Heart left ventricle (tissue), 16 donors: ENCODE measurements around the gene BET1L. TPM values are rescaled to one million over a fixed set of nuclear protein-coding genes. Genes with fewer than 3 reads are reported as not detected.

ENCODE experiments used
- ATAC-seq, 4 donors: fragments of 200-7000 bp; cut with Tn5 transposase; one replicate each; pipeline ENCODE4 v1.9.1; 2020 to 2022; ENCODE audit warnings: moderate library complexity in 4 of 4, mild to moderate bottlenecking in 3 of 4, moderate number of reproducible peaks in 1 of 4
- DNase-seq, 5 donors: peaks; one replicate each; pipeline ENCODE4 v3.0.0-alpha.2; 2020
- H3K27ac ChIP-seq, 12 donors: fragments of 200-600 bp; sonication (generic) in 4 of 12; one replicate each; pipeline versions ENCODE4 v1.5.0 to v1.8.0; 2016 to 2022; ENCODE audit warnings: mild to moderate bottlenecking in 2 of 12
- H3K27me3 ChIP-seq, 9 donors: fragments of 200-600 bp; sonication (generic) in 2 of 9; one replicate each; pipeline versions ENCODE4 v1.5.1 to v1.8.0; 2016 to 2022; ENCODE audit warnings: mild to moderate bottlenecking in 3 of 9
- H3K36me3 ChIP-seq, 9 donors: fragments of 200-600 bp; sonication (generic) in 2 of 9; one replicate each; pipeline versions ENCODE4 v1.5.0 to v1.8.0; 2018 to 2022; ENCODE audit warnings: mild to moderate bottlenecking in 2 of 9
- H3K4me1 ChIP-seq, 12 donors: fragments of 200-600 bp; sonication (generic) in 4 of 12; one replicate each; pipeline versions ENCODE4 v1.5.0 to v1.8.0; 2016 to 2022; ENCODE audit warnings: mild to moderate bottlenecking in 3 of 12
- H3K4me3 ChIP-seq, 12 donors: fragments of 200-600 bp; sonication (generic) in 4 of 12; one replicate each; pipeline versions ENCODE4 v1.5.0 to v1.8.0; 2017 to 2022; ENCODE audit warnings: mild to moderate bottlenecking in 9 of 12, moderate library complexity in 4 of 12
- H3K9me3 ChIP-seq, 12 donors: fragments of 200-600 bp; sonication (generic) in 4 of 12; one replicate each; pipeline versions ENCODE4 v1.5.0 to v1.8.0; 2016 to 2022; ENCODE audit warnings: mild to moderate bottlenecking in 1 of 12
- POLR2A ChIP-seq, 2 donors: fragments of 450-650 bp; IDR thresholded peaks; one replicate each; pipeline ENCODE4 v1.6.1; 2017; ENCODE audit warnings: antibody characterized with exemption in 2 of 2, mild to moderate bottlenecking in 2 of 2, moderate library complexity in 2 of 2
- WGBS, 4 donors: extraction: QIAGEN DNeasy Blood & Tissue Kit in 2 of 4; methylation state at CpG; one replicate each; pipeline versions ENCODE4 v1.1.5 to v1.1.7; 2013 to 2018; 5-methylcytosine and 5-hydroxymethylcytosine counted together
- intact Hi-C, 10 donors: fragments of 100-400 bp; cut with DNase I; formaldehyde crosslinking; loops; one replicate each; pipeline versions ENCODE4 v1.11.1 to v1.14.2; 2022
- polyA plus RNA-seq, 2 donors: library from polyadenylated mRNA; stranded (reverse); fragments of 200-250 nt; gene quantifications; one replicate each; pipeline ENCODE4 v1.2.3, GENCODE V29; 2013
- total RNA-seq, 9 donors: library from RNA; depleted of rRNA in 2 of 9; stranded (reverse); fragments of >200 nt in 2 of 9; fragmentation: NEBNext Ultra II Directional in 3 of 9; extraction: Animal tissue kit (Norgen Biotek cat#: 25700) in 3 of 9; gene quantifications; one replicate each; pipeline versions ENCODE4 v1.1.0 to v1.2.4, GENCODE V29; 2016 to 2023
- TF ChIP-seq, protein P1 (sequence below), 12 donors: fragments of 200-600 bp; sonication (generic) in 4 of 12; IDR thresholded peaks; one replicate each; pipeline versions ENCODE4 v1.5.0 to v1.8.0; 2018 to 2022; ENCODE audit warnings: antibody characterized with exemption in 12 of 12, mild to moderate bottlenecking in 5 of 12
- donor health status: ischemic (EF 13 %, LVEDD 7.1; RV severe dilation, severe dysfunction).
- donor health status: healthy with polysubstance abuse.
- donor health status: DM: no; HTN: yes; CAD: no.
- donor health status: DM: no; HTN: no; CAD: no.
- donor health status: ischemic (EF 25% LVEDD 6.9; RV normal size, moderate dysfunction).
- donor health status: ischemic (EF 25% LVEDD 5.7; RV mildly dilated, moderate dysfunction).
- donor health status: healthy.
- donor health status: DM: yes; HTN: yes; CAD: no.
- donor health status: ischemic (EF 35%, LVEDD 5.7; RV mildly dilated, moderate dysfunction).
- donor health status: nonischemic (EF 11% LVEDD 7.7; RV severe dilation, severe dysfunction).
- donor health status: DM: yes; HTN: yes; CAD: no.
- donor health status: PGD.
- donor health status: ischemic (EF 29% LVEDD 5.4; RV normal size, mild dysfunction).
- donor health status: nonischemic (EF 23%, LVEDD 6.1; RV moderate dilation, normal function).

BET1L gene
- total and polyA plus RNA-seq, 11 donors, result 12.9 to 32.2 (median 20.9) TPM

DNA sequence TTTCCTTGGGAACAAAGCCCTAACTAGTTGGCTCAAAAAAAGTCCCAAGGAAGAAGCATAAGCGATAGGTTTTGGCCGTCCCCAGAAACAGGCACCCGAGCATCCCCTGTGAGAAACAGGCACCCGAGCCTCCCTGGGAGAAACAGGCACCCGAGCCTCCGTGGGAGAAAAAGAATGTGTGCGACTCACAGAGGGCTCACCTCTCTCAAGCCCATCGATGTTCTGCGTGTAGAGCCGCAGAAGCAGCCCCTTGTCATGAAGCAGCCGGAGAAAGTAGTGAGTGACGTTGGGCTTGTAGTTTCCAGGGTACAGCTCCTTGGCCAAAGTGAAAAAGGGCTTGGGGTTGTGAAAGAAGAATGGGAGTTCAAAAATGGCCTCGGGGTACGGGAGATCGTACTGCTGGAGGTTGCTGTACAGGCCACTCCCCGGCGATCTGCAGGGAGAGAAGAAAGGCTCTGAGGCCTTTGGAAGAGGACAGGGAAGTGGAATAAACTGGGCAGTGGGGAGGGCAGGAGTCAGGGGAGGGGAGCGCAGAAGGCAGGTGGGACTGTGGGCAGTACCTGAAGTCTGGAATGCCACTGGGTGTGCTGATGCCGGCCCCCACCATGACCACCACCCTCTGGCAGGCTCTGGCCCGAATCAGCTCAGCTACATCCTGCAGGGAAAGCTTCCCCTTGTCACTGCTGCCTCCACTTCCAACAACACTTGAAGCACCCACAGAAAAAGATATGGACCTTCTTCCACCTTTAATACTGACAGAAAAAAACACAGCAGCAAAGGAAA is 25.8 kb upstream of the BET1L start:
- H3K9me3 ChIP-seq, result no peaks in the 10 kb centered on the region
- intact Hi-C loops, result no loop called here
- H3K4me3 ChIP-seq, result no peak overlapping the region
- no peaks in the 10 kb centered on the region for H3K27me3 ChIP-seq
- TF ChIP-seq POLR2A (IDR thresholded peaks at IDR 0.05), result no peak
- WGBS, 4 donors, result 90 to 93% (median 91%) methylated on average over 20 of the region's 20 CpGs
- DNase-seq (no peak), ATAC-seq (no peak)
- peaks cover 0 to 28% (median 4%) of the 10 kb centered on the region in 9 donors for H3K36me3 ChIP-seq
- peaks cover 5 to 21% (median 16%) of the 10 kb centered on the region in 12 donors for H3K4me1 ChIP-seq
- no peak overlapping the region for H3K27ac ChIP-seq

- Histone ChIP-seq H3K4me1 (peaks cover 0 to 9% (median 6%) of the 10 kb centered on the region in 12 donors), H3K9me3 (no peaks in the 10 kb centered on the region), H3K4me3 (no peak overlapping the region), H3K27ac (no peak overlapping the region), H3K36me3 (peaks cover 0 to 28% (median 4%) of the 10 kb centered on the region in 9 donors), H3K27me3 (no peaks in the 10 kb centered on the region)
- ATAC-seq, result no peak
- no peak for TF ChIP-seq POLR2A (IDR thresholded peaks at IDR 0.05)
- TF ChIP-seq, protein P1, sequence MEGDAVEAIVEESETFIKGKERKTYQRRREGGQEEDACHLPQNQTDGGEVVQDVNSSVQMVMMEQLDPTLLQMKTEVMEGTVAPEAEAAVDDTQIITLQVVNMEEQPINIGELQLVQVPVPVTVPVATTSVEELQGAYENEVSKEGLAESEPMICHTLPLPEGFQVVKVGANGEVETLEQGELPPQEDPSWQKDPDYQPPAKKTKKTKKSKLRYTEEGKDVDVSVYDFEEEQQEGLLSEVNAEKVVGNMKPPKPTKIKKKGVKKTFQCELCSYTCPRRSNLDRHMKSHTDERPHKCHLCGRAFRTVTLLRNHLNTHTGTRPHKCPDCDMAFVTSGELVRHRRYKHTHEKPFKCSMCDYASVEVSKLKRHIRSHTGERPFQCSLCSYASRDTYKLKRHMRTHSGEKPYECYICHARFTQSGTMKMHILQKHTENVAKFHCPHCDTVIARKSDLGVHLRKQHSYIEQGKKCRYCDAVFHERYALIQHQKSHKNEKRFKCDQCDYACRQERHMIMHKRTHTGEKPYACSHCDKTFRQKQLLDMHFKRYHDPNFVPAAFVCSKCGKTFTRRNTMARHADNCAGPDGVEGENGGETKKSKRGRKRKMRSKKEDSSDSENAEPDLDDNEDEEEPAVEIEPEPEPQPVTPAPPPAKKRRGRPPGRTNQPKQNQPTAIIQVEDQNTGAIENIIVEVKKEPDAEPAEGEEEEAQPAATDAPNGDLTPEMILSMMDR (IDR thresholded peaks at IDR 0.05), result no peak
- 91 to 97% (median 94%) methylated on average over 10 of the region's 10 CpGs for WGBS, 4 donors
- DNase-seq, result no peak
- intact Hi-C loops, result no loop called here
Measured at GRCh38 chr11:230431-230830, 23.2 kb upstream of the BET1L start.

GRCh38 chr11:227824-228379 is 20.7 kb upstream of the BET1L start:
- ATAC-seq (no peak), DNase-seq (no peak)
- Histone ChIP-seq H3K4me1 (peaks cover 0 to 8% (median 0%) of the 10 kb centered on the region in 12 donors), H3K4me3 (no peak overlapping the region), H3K36me3 (peaks cover 0 to 28% (median 4%) of the 10 kb centered on the region in 9 donors), H3K27me3 (no peaks in the 10 kb centered on the region), H3K9me3 (no peaks in the 10 kb centered on the region), H3K27ac (no peak overlapping the region)
- intact Hi-C loops, result no loop called here
- WGBS, 4 donors, result 70 to 85% (median 74%) methylated on average over 6 of the region's 6 CpGs
- TF ChIP-seq, protein P1 (IDR thresholded peaks at IDR 0.05), result no peak
- TF ChIP-seq POLR2A (IDR thresholded peaks at IDR 0.05), result no peak

- H3K4me1 ChIP-seq, result peaks cover 0 to 14% (median 0%) of the 10 kb centered on the region in 12 donors
- H3K9me3 ChIP-seq, result no peaks in the 10 kb centered on the region
- H3K27ac ChIP-seq, result no peak overlapping the region
- no peaks in the 10 kb centered on the region for H3K27me3 ChIP-seq
- 91 to 94% (median 94%) methylated on average over 10 of the region's 10 CpGs for WGBS, 4 donors
- H3K4me3 ChIP-seq, result no peak overlapping the region
- TF ChIP-seq, protein P1 (IDR thresholded peaks at IDR 0.05), result no peak
- no peak for DNase-seq
- peaks cover 0 to 33% (median 3%) of the 10 kb centered on the region in 9 donors for H3K36me3 ChIP-seq
- no peak for ATAC-seq
- intact Hi-C loops, result no loop called here
Measured at GRCh38 chr11:225734-226453, 18.7 kb upstream of the BET1L start.
